Activated B cell treated with CpG ODN at 0.5 μM for 24 hours (primary cell): ENCODE measurements around the gene COPS3. TPM values are rescaled to one million over a fixed set of nuclear protein-coding genes. Genes with fewer than 3 reads are reported as not detected.

Source experiments
- ATAC-seq: fragments of 200-7000 bp; cut with Tn5 transposase; one replicate; pipeline ENCODE4 v1.10.0; 2021; ENCODE audit warnings: low read depth, mild to moderate bottlenecking, moderate library complexity
- CTCF ChIA-PET: fragments of 350-600 bp; sonication (Branson Sonifier 250); formaldehyde crosslinking; loops from one replicate; lab custom pipeline; 2021; ENCODE audit warnings: antibody characterized with exemption; lab: Charles Lee
- POLR2A ChIA-PET: fragments of 350-600 bp; sonication (Branson Sonifier 250); formaldehyde crosslinking; loops from one replicate; lab custom pipeline; 2021; ENCODE audit warnings: antibody characterized with exemption; lab: Charles Lee
- DNase-seq: peaks from one replicate; pipeline ENCODE4 v3.0.0; 2022
- H3K27ac Mint-ChIP-seq: one replicate; pipeline ENCODE4 v1.8.0; 2020; ENCODE audit warnings: mixed read lengths
- H3K27me3 Mint-ChIP-seq: one replicate; pipeline ENCODE4 v1.8.0; 2021; ENCODE audit warnings: mixed read lengths
- H3K36me3 Mint-ChIP-seq: one replicate; pipeline ENCODE4 v1.8.0; 2021; ENCODE audit warnings: low read depth, mixed read lengths
- H3K4me1 Mint-ChIP-seq: one replicate; pipeline ENCODE4 v1.8.0; 2021; ENCODE audit warnings: mixed read lengths
- H3K4me3 Mint-ChIP-seq: one replicate; pipeline ENCODE4 v1.8.0; 2020; ENCODE audit warnings: mild to moderate bottlenecking, mixed read lengths
- H3K9me3 Mint-ChIP-seq: one replicate; pipeline ENCODE4 v1.8.0; 2020; ENCODE audit warnings: mixed read lengths
- intact Hi-C: fragments of 100-400 bp; cut with micrococcal nuclease; formaldehyde crosslinking; loops from one replicate; pipeline ENCODE4 v1.15.1; 2024
- total RNA-seq: library from RNA; stranded (reverse); gene quantifications from 2 replicates; pipeline ENCODE4 v1.2.3, GENCODE V29; 2022
- TF ChIP-seq, protein P1 (sequence below): fragments of 200-600 bp; IDR thresholded peaks from one replicate; pipeline ENCODE4 v1.8.0; 2022; ENCODE audit warnings: antibody characterized with exemption, mild to moderate bottlenecking

The COPS3 gene
- total RNA-seq, 1 donor from 2014 or later, result 73.7 TPM

- no peak for ATAC-seq
- no peak overlapping the region for H3K4me3 Mint-ChIP-seq
- H3K36me3 Mint-ChIP-seq, result peaks cover 96% of the 10 kb centered on the region
- ChIA-PET POLR2A (no interaction called here), CTCF (no interaction called here)
- no peak overlapping the region for H3K27ac Mint-ChIP-seq
- TF ChIP-seq, protein P1, sequence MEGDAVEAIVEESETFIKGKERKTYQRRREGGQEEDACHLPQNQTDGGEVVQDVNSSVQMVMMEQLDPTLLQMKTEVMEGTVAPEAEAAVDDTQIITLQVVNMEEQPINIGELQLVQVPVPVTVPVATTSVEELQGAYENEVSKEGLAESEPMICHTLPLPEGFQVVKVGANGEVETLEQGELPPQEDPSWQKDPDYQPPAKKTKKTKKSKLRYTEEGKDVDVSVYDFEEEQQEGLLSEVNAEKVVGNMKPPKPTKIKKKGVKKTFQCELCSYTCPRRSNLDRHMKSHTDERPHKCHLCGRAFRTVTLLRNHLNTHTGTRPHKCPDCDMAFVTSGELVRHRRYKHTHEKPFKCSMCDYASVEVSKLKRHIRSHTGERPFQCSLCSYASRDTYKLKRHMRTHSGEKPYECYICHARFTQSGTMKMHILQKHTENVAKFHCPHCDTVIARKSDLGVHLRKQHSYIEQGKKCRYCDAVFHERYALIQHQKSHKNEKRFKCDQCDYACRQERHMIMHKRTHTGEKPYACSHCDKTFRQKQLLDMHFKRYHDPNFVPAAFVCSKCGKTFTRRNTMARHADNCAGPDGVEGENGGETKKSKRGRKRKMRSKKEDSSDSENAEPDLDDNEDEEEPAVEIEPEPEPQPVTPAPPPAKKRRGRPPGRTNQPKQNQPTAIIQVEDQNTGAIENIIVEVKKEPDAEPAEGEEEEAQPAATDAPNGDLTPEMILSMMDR, result no peak
- no peaks in the 10 kb centered on the region for H3K27me3 Mint-ChIP-seq
- intact Hi-C loops, result no loop called here
- no peaks in the 10 kb centered on the region for H3K4me1 Mint-ChIP-seq
- no peak for DNase-seq
- H3K9me3 Mint-ChIP-seq, result no peaks in the 10 kb centered on the region
Measured at GRCh38 chr17:17225901-17226300, 55.1 kb downstream of the COPS3 start.

- no peak overlapping the region for H3K27ac Mint-ChIP-seq
- peaks cover 92% of the 10 kb centered on the region for H3K36me3 Mint-ChIP-seq
- no peak overlapping the region for H3K4me3 Mint-ChIP-seq
- POLR2A ChIA-PET, result no interaction called here
- H3K9me3 Mint-ChIP-seq, result no peaks in the 10 kb centered on the region
- no peaks in the 10 kb centered on the region for H3K4me1 Mint-ChIP-seq
- DNase-seq (no peak), ATAC-seq (no peak)
- CTCF ChIA-PET, result interaction anchor here (0.6 kb wide), 1 partner anchor 54 kb away, joined by 3 read pairs; no protein-coding TSS in a partner anchor
- no peaks in the 10 kb centered on the region for H3K27me3 Mint-ChIP-seq
- intact Hi-C loops, result no loop called here
- TF ChIP-seq, protein P1, result no peak
Measured at GRCh38 chr17:17224137-17224536, 56.9 kb downstream of the COPS3 start.

DNA sequence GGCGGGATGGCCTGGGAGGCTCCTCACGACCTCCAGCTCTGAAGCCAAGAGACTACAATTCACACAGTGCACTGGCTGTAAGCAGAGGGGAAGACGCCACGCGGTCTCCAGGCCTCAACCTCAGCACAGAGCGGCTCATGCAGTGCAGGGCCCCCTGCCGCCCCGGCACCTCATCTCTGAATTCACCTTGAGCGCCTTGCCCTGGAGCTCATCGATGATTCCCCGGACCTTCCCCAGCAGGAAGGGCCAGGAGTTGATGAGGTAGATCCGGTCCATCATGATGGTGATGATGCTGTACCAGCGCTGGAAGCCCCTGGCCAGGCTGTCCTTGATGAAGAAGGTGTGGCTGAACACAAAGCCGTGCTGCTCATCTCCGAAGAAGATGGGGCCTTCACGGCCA lies 57.3 kb downstream of the COPS3 start:
- intact Hi-C loops, result no loop called here
- H3K4me3 Mint-ChIP-seq, result no peak overlapping the region
- TF ChIP-seq, protein P1, result no peak
- H3K36me3 Mint-ChIP-seq, result peaks cover 92% of the 10 kb centered on the region
- no peak overlapping the region for H3K27ac Mint-ChIP-seq
- CTCF ChIA-PET, result interaction anchor here (0.6 kb wide), 1 partner anchor 55 kb away, joined by 3 read pairs; no protein-coding TSS in a partner anchor
- POLR2A ChIA-PET, result no interaction called here
- no peaks in the 10 kb centered on the region for H3K4me1 Mint-ChIP-seq
- H3K9me3 Mint-ChIP-seq, result no peaks in the 10 kb centered on the region
- no peak for ATAC-seq
- H3K27me3 Mint-ChIP-seq, result no peaks in the 10 kb centered on the region
- DNase-seq, result no peak

DNA sequence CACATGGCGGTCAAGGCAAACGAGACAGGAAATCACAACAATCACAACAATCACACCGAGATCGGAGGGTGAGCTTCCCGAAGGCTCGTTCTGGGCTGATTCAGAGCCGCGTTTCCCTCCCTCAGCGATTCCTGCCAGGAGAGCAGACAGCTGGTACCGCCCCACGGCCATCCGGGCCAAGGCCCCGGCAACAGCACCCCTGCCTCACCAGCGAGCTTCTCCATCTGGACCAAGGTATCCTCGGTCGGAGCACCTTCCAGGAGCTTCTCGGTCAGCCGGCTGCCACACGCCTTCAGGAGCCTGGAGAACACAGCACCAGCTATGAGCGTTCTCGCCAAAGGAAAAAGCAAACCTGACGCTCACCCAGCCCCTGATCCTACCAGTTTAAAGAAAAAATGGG lies 59.7 kb downstream of the COPS3 start:
- ChIA-PET POLR2A (no interaction called here), CTCF (no interaction called here)
- H3K36me3 Mint-ChIP-seq, result peaks cover 89% of the 10 kb centered on the region
- H3K27ac Mint-ChIP-seq, result no peak overlapping the region
- ATAC-seq (no peak), DNase-seq (no peak)
- no peaks in the 10 kb centered on the region for H3K4me1 Mint-ChIP-seq
- H3K4me3 Mint-ChIP-seq, result no peak overlapping the region
- no peaks in the 10 kb centered on the region for H3K9me3 Mint-ChIP-seq
- intact Hi-C loops, result no loop called here
- no peaks in the 10 kb centered on the region for H3K27me3 Mint-ChIP-seq
- TF ChIP-seq, protein P1, result no peak

DNA sequence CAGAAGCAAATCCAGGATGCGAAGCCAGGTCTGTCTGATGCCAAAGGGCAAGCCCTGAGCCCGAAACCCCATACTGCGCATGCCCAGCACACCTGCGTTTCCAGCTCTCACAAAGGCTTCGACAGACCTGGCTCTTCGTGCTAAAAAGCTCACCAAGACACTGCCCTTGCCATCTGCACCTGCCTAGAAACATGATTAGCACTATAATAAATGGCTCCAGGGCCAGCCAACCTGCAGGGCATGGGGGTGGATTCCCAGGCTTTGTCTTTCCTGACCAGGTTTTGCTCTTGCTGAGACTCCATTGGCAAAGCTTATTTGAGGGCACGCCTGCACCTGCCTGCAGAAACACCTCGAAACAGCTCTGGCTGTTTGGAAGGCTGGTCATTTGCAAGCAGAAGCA lies 60.5 kb downstream of the COPS3 start:
- Mint-ChIP-seq H3K36me3 (peaks cover 90% of the 10 kb centered on the region), H3K9me3 (no peaks in the 10 kb centered on the region), H3K4me1 (no peaks in the 10 kb centered on the region), H3K27ac (no peak overlapping the region), H3K27me3 (no peaks in the 10 kb centered on the region), H3K4me3 (no peak overlapping the region)
- POLR2A ChIA-PET, result no interaction called here
- ATAC-seq, result no peak
- intact Hi-C loops, result no loop called here
- TF ChIP-seq, protein P1, result no peak
- CTCF ChIA-PET, result no interaction called here
- DNase-seq, result no peak
